Measurements from ENCODE around the gene ATP5PD.
"Not testable (repeated sequence)": the region's sequence is repeated elsewhere in the genome, so short reads cannot be mapped to it uniquely, and the experiment has no call there.

The ATP5PD gene

GRCh38 chr17:75077496-75078283, 30.9 kb upstream of the ATP5PD start:
- DNase-seq = peak; percentile 30

- no peak for DNase-seq
Observed at GRCh38 chr17:75077072-75077495, 30.3 kb upstream of the ATP5PD start.

GRCh38 chr17:75075597-75076336, 29.0 kb upstream of the ATP5PD start:
- no peak for DNase-seq

- DNase-seq = no peak
Observed at GRCh38 chr17:75074532-75074931, 27.8 kb upstream of the ATP5PD start.

- DNase-seq = no peak
Observed at GRCh38 chr17:75073618-75074047, 26.9 kb upstream of the ATP5PD start.

- DNase-seq = not testable (repeated sequence)
Observed at GRCh38 chr17:75072909-75073308, 26.1 kb upstream of the ATP5PD start.

- not testable (repeated sequence) for DNase-seq
Observed at GRCh38 chr17:75071478-75072271, 24.9 kb upstream of the ATP5PD start.

- DNase-seq = peak; percentile 34
Observed at GRCh38 chr17:75069783-75070182, 23.0 kb upstream of the ATP5PD start.

- DNase-seq = no peak
Observed at GRCh38 chr17:75068750-75069149, 22.0 kb upstream of the ATP5PD start.

GRCh38 chr17:75067856-75068255, 21.1 kb upstream of the ATP5PD start:
- DNase-seq = no peak

- peak; percentile 33 for DNase-seq
Observed at GRCh38 chr17:75065562-75066151, 18.9 kb upstream of the ATP5PD start.

GRCh38 chr17:75064867-75065561, 18.2 kb upstream of the ATP5PD start:
- no peak for DNase-seq

GRCh38 chr17:75064460-75064859, 17.7 kb upstream of the ATP5PD start:
- no peak for DNase-seq

GRCh38 chr17:75064040-75064439, 17.3 kb upstream of the ATP5PD start:
- no peak for DNase-seq

GRCh38 chr17:75063626-75064025, 16.9 kb upstream of the ATP5PD start:
- DNase-seq = no peak

- no peak for DNase-seq
Observed at GRCh38 chr17:75063201-75063600, 16.4 kb upstream of the ATP5PD start.

GRCh38 chr17:75061618-75062017, 14.8 kb upstream of the ATP5PD start:
- no peak for DNase-seq

GRCh38 chr17:75061055-75061438, 14.3 kb upstream of the ATP5PD start:
- no peak for DNase-seq

- DNase-seq = no peak
Observed at GRCh38 chr17:75060434-75061054, 13.8 kb upstream of the ATP5PD start.

GRCh38 chr17:75059369-75060345, 12.9 kb upstream of the ATP5PD start:
- peak; percentile 81 for DNase-seq
